CD4-positive, alpha-beta memory T cell (primary cell): ENCODE data around the gene MCL1. TPM values are rescaled to one million over a fixed set of nuclear protein-coding genes. Genes with fewer than 3 reads are reported as not detected.

Experiments used
- CTCF ChIA-PET: fragments of 350-600 bp; sonication (Branson Sonifier 250); formaldehyde crosslinking; loops from one replicate; lab custom pipeline; 2021; ENCODE audit warnings: inconsistent platforms; ENCODE audit not compliant: partially characterized antibody; lab: Charles Lee
- POLR2A ChIA-PET: fragments of 350-600 bp; sonication (Branson Sonifier 250); formaldehyde crosslinking; loops from one replicate; lab custom pipeline; 2021; ENCODE audit not compliant: partially characterized antibody; lab: Charles Lee
- DNase-seq, 5 donors: peaks; one replicate each; pipeline versions ENCODE4 v3.0.0 to v3.0.0-alpha.2; 2020 to 2022; ENCODE audit warnings: mixed read lengths in 1 of 5
- H3K27ac ChIP-seq: one replicate; pipeline ENCODE4 v1.7.0; 2013; ENCODE audit warnings: low read depth, low read length
- H3K27me3 ChIP-seq: 2 replicates; pipeline ENCODE4 v1.7.0; 2013; ENCODE audit warnings: mild to moderate bottlenecking, low read length, moderate library complexity; ENCODE audit not compliant: insufficient read depth
- H3K36me3 ChIP-seq: 2 replicates; pipeline ENCODE4 v1.7.0; 2013; ENCODE audit warnings: mild to moderate bottlenecking, low read length, moderate library complexity; ENCODE audit not compliant: insufficient read depth
- H3K4me1 ChIP-seq: 2 replicates; pipeline ENCODE4 v1.7.0; 2013; ENCODE audit warnings: mild to moderate bottlenecking, low read length, moderate library complexity; ENCODE audit not compliant: insufficient read depth
- H3K4me3 ChIP-seq, 2 donors: one replicate each; pipeline ENCODE4 v1.7.0; 2013; ENCODE audit warnings: low read length in 2 of 2, mild to moderate bottlenecking in 1 of 2
- H3K9me3 ChIP-seq, 2 donors: one replicate each; pipeline ENCODE4 v1.7.0; 2013; ENCODE audit warnings: low read length in 2 of 2, control low read depth in 1 of 2; ENCODE audit not compliant: control insufficient read depth in 1 of 2
- H3K27ac Mint-ChIP-seq, 7 donors: one replicate each; pipeline ENCODE4 v1.8.0; 2020 to 2021; ENCODE audit warnings: mixed read lengths in 7 of 7, mild to moderate bottlenecking in 6 of 7, inconsistent platforms in 3 of 7, moderate library complexity in 3 of 7
- H3K27me3 Mint-ChIP-seq, 2 donors: one replicate each; pipeline ENCODE4 v1.8.0; 2020 to 2021; ENCODE audit warnings: mixed read lengths in 2 of 2
- H3K36me3 Mint-ChIP-seq, 2 donors: one replicate each; pipeline ENCODE4 v1.8.0; 2020 to 2021; ENCODE audit warnings: mixed read lengths in 2 of 2, inconsistent platforms in 1 of 2, mild to moderate bottlenecking in 1 of 2
- H3K4me1 Mint-ChIP-seq, 4 donors: one replicate each; pipeline ENCODE4 v1.8.0; 2020 to 2021; ENCODE audit warnings: mixed read lengths in 4 of 4, mild to moderate bottlenecking in 1 of 4
- H3K4me3 Mint-ChIP-seq, 8 donors: one replicate each; pipeline ENCODE4 v1.8.0; 2020 to 2021; ENCODE audit warnings: mixed read lengths in 8 of 8, mild to moderate bottlenecking in 7 of 8, moderate library complexity in 6 of 8, inconsistent platforms in 3 of 8
- H3K9me3 Mint-ChIP-seq, 8 donors: one replicate each; pipeline ENCODE4 v1.8.0; 2020 to 2021; ENCODE audit warnings: mixed read lengths in 8 of 8, mild to moderate bottlenecking in 5 of 8, inconsistent platforms in 3 of 8, moderate library complexity in 1 of 8
- intact Hi-C: fragments of 100-400 bp; cut with micrococcal nuclease; formaldehyde crosslinking; loops from one replicate; pipeline ENCODE4 v1.15.1; 2023
- polyA plus RNA-seq, 2 donors: library from polyadenylated mRNA; unstranded; fragments of 300-500 nt; fragmentation: Illumina TruSeq; gene quantifications; one replicate each; pipeline ENCODE4 v1.2.3, GENCODE V29; 2021
- total RNA-seq, 2 experiments: library from RNA; stranded (reverse); gene quantifications; one replicate each; pipeline ENCODE4 v1.2.3, GENCODE V29; 2021

Gene MCL1
- total and polyA plus RNA-seq, 4 experiments from 2014 or later, result 116 to 331 (median 261) TPM

- POLR2A ChIA-PET, result interaction anchor here (0.6 to 16.5 kb wide), 18 partner anchors 12 to 677 kb away, joined by 3 to 1751 read pairs (median 6); partner anchors contain the start of genes CDC42SE1, ENSA, GOLPH3L and MCL1
- H3K9me3 ChIP-seq, result no peaks in the 10 kb centered on the region
- no peaks in the 10 kb centered on the region for H3K36me3 ChIP-seq
- peaks cover 75% of the 10 kb centered on the region for H3K4me1 ChIP-seq
- H3K27ac ChIP-seq, result peak overlapping the region; percentile 93
- peak; percentile 77 to 86 (median 82) for DNase-seq
- Mint-ChIP-seq H3K36me3 (peaks cover 0 to 19% of the 10 kb centered on the region in 2 donors), H3K4me3 (peak overlapping the region; percentile 90 to 99 (median 93)), H3K4me1 (peaks cover 43 to 85% (median 61%) of the 10 kb centered on the region in 4 donors), H3K27me3 (no peaks in the 10 kb centered on the region), H3K27ac (peak overlapping the region; percentile 95 to 100 (median 99)), H3K9me3 (peaks cover 0 to 5% (median 0%) of the 10 kb centered on the region in 8 donors)
- H3K4me3 ChIP-seq, result peak overlapping the region; percentile 72 to 79
- CTCF ChIA-PET, result interaction anchor here (0.8 to 13.6 kb wide), 9 partner anchors 12 to 433 kb away, joined by 3 to 501 read pairs (median 18); partner anchors contain the start of genes ENSA, FALEC, GOLPH3L and MCL1
- intact Hi-C loops, result loop anchor here (1.0 to 5.0 kb wide), 7 partner anchors 16 to 594 kb away; partner anchors contain the start of genes CDC42SE1, CTSS, MCL1 and MINDY1
- no peaks in the 10 kb centered on the region for H3K27me3 ChIP-seq
These were observed 15.9 kb downstream of the MCL1 start for GRCh38 chr1:150563340-150564038.

- peaks cover 0 to 14% of the 10 kb centered on the region in 2 donors for H3K36me3 Mint-ChIP-seq
- ChIA-PET CTCF (interaction anchor here (0.8 to 13.6 kb wide), 8 partner anchors 13 to 433 kb away, joined by 3 to 501 read pairs (median 32); partner anchors contain the start of genes ENSA, FALEC, GOLPH3L and MCL1), POLR2A (interaction anchor here (0.7 to 16.5 kb wide), 23 partner anchors 8 to 676 kb away, joined by 3 to 1751 read pairs (median 8); partner anchors contain the start of genes ANP32E, CDC42SE1, CTSS and ENSA)
- intact Hi-C loops, result loop anchor here (1.0 to 5.0 kb wide), 7 partner anchors 17 to 595 kb away; partner anchors contain the start of genes CDC42SE1, CTSS, MCL1 and MINDY1
- no peaks in the 10 kb centered on the region for H3K9me3 ChIP-seq
- peaks cover 69% of the 10 kb centered on the region for H3K4me1 ChIP-seq
- H3K4me3 Mint-ChIP-seq, result peak overlapping the region; percentile 90 to 99 (median 93)
- H3K4me1 Mint-ChIP-seq, result peaks cover 36 to 77% (median 54%) of the 10 kb centered on the region in 4 donors
- peaks cover 0 to 5% (median 0%) of the 10 kb centered on the region in 8 donors for H3K9me3 Mint-ChIP-seq
- no peaks in the 10 kb centered on the region for H3K27me3 ChIP-seq
- peak overlapping the region; percentile 72 to 79 for H3K4me3 ChIP-seq
- H3K27ac Mint-ChIP-seq, result peak overlapping the region; percentile 95 to 100 (median 99)
- peak; percentile 58 to 91 (median 67) for DNase-seq
- H3K36me3 ChIP-seq, result no peaks in the 10 kb centered on the region
- peak overlapping the region; percentile 93 for H3K27ac ChIP-seq
- no peaks in the 10 kb centered on the region for H3K27me3 Mint-ChIP-seq
These were observed 16.7 kb downstream of the MCL1 start for GRCh38 chr1:150562446-150563339.

GRCh38 chr1:150561974-150562445 lies 17.4 kb downstream of the MCL1 start:
- Mint-ChIP-seq H3K4me3 (peak overlapping the region; percentile 90 to 99 (median 93)), H3K27me3 (no peaks in the 10 kb centered on the region)
- CTCF ChIA-PET, result interaction anchor here (2.0 to 13.6 kb wide), 7 partner anchors 14 to 135 kb away, joined by 12 to 501 read pairs (median 45); partner anchors contain the start of genes ENSA, FALEC, GOLPH3L and MCL1

GRCh38 chr1:150561254-150561973 lies 18.0 kb downstream of the MCL1 start:
- intact Hi-C loops, result loop anchor here (1.0 to 5.0 kb wide), 10 partner anchors 47 to 596 kb away; partner anchors contain the start of genes CDC42SE1, CTSS, ENSA and FALEC
- peaks cover 60% of the 10 kb centered on the region for H3K4me1 ChIP-seq
- POLR2A ChIA-PET, result interaction anchor here (0.8 to 16.5 kb wide), 28 partner anchors 10 to 675 kb away, joined by 3 to 1751 read pairs (median 6); partner anchors contain the start of genes ADAMTSL4, ANP32E, CTSS and ENSA
- CTCF ChIA-PET, result interaction anchor here (0.6 to 13.6 kb wide), 35 partner anchors 10 to 439 kb away, joined by 3 to 501 read pairs (median 5); partner anchors contain the start of genes ENSA, FALEC, GOLPH3L and HORMAD1
- DNase-seq, result peak; percentile 65 to 73 (median 72)
- Mint-ChIP-seq H3K9me3 (peaks cover 0 to 5% (median 0%) of the 10 kb centered on the region in 8 donors), H3K27me3 (no peaks in the 10 kb centered on the region), H3K4me3 (peak overlapping the region; percentile 90 to 99 (median 93)), H3K36me3 (peaks cover 0 to 10% of the 10 kb centered on the region in 2 donors), H3K27ac (peak overlapping the region; percentile 95 to 100 (median 99)), H3K4me1 (peaks cover 30 to 64% (median 42%) of the 10 kb centered on the region in 4 donors)
- no peaks in the 10 kb centered on the region for H3K36me3 ChIP-seq
- H3K4me3 ChIP-seq, result peak overlapping the region; percentile 72 to 79
- no peaks in the 10 kb centered on the region for H3K27me3 ChIP-seq
- no peaks in the 10 kb centered on the region for H3K9me3 ChIP-seq
- H3K27ac ChIP-seq, result peak overlapping the region; percentile 93

More at GRCh38 chr1:150561974-150562445, 17.4 kb downstream of the MCL1 start:
- H3K27me3 ChIP-seq, result no peaks in the 10 kb centered on the region
- Mint-ChIP-seq H3K27ac (peak overlapping the region; percentile 95 to 100 (median 99)), H3K36me3 (peaks cover 0 to 10% of the 10 kb centered on the region in 2 donors), H3K9me3 (peaks cover 0 to 5% (median 0%) of the 10 kb centered on the region in 8 donors), H3K4me1 (peaks cover 33 to 70% (median 47%) of the 10 kb centered on the region in 4 donors)
- DNase-seq, result peak; percentile 75 to 88 (median 79)
- POLR2A ChIA-PET, result interaction anchor here (1.0 to 16.5 kb wide), 16 partner anchors 11 to 675 kb away, joined by 3 to 1751 read pairs (median 10); partner anchors contain the start of genes ANP32E, CTSS, ENSA and FALEC
- peaks cover 66% of the 10 kb centered on the region for H3K4me1 ChIP-seq
- peak overlapping the region; percentile 93 for H3K27ac ChIP-seq
- intact Hi-C loops, result loop anchor here (1.0 to 5.0 kb wide), 11 partner anchors 47 to 595 kb away; partner anchors contain the start of genes CDC42SE1, CTSS, ENSA and FALEC
- no peaks in the 10 kb centered on the region for H3K9me3 ChIP-seq
- H3K36me3 ChIP-seq, result no peaks in the 10 kb centered on the region
- H3K4me3 ChIP-seq, result peak overlapping the region; percentile 72 to 79

GRCh38 chr1:150560576-150561253 lies 18.7 kb downstream of the MCL1 start:
- no peaks in the 10 kb centered on the region for H3K36me3 ChIP-seq
- Mint-ChIP-seq H3K4me3 (peak overlapping the region; percentile 90 to 99 (median 93)), H3K4me1 (peaks cover 28 to 57% (median 37%) of the 10 kb centered on the region in 4 donors), H3K27ac (peak overlapping the region; percentile 95 to 100 (median 99)), H3K27me3 (no peaks in the 10 kb centered on the region), H3K9me3 (peaks cover 0 to 5% (median 0%) of the 10 kb centered on the region in 8 donors), H3K36me3 (peaks cover 0 to 13% of the 10 kb centered on the region in 2 donors)
- no peaks in the 10 kb centered on the region for H3K27me3 ChIP-seq
- intact Hi-C loops, result loop anchor here (1.0 to 5.0 kb wide), 12 partner anchors 46 to 597 kb away; partner anchors contain the start of genes CDC42SE1, CTSS, ENSA and FALEC
- peak overlapping the region; percentile 93 for H3K27ac ChIP-seq
- H3K9me3 ChIP-seq, result no peaks in the 10 kb centered on the region
- ChIA-PET CTCF (interaction anchor here (0.5 to 13.6 kb wide), 44 partner anchors 10 to 937 kb away, joined by 3 to 501 read pairs (median 4); partner anchors contain the start of genes ENSA, FALEC, GOLPH3L and HORMAD1), POLR2A (interaction anchor here (0.8 to 16.5 kb wide), 24 partner anchors 10 to 597 kb away, joined by 3 to 1751 read pairs (median 8); partner anchors contain the start of genes ADAMTSL4, CTSS, ENSA and FALEC)
- DNase-seq, result peak; percentile 71 to 80 (median 73)
- H3K4me1 ChIP-seq, result peaks cover 53% of the 10 kb centered on the region
- peak overlapping the region; percentile 72 to 79 for H3K4me3 ChIP-seq
